Measurements from ENCODE around the gene AFF3. TPM values are rescaled to one million over a fixed set of nuclear protein-coding genes. Genes with fewer than 3 reads are reported as not detected.

The AFF3 gene
- total RNA-seq, 1 experiment from 2014 or later: not detected

GRCh38 chr2:100125626-100126025 lies 16.8 kb downstream of the AFF3 start:
- no TSS peak for BruUV-seq (replicated peaks)
- Histone ChIP-seq H3K27me3 (replicated peaks; ENCODE audit: insufficient read depth, low read depth, low read length, poor library complexity) (peaks cover 4% of the 10 kb centered on the region), H3K27ac (ENCODE audit: low read depth, low read length, poor library complexity, severe bottlenecking) (no peak overlapping the region), H3K9me3 (ENCODE audit: low read depth, low read length, poor library complexity, severe bottlenecking) (no peaks in the 10 kb centered on the region), H3K4me1 (ENCODE audit: insufficient read depth, low read length, poor library complexity, severe bottlenecking) (no peaks in the 10 kb centered on the region), H3K4me3 (ENCODE audit: low read depth, low read length, poor library complexity, severe bottlenecking) (no peak overlapping the region), H3K36me3 (ENCODE audit: insufficient read depth, low read length, poor library complexity, severe bottlenecking) (no peaks in the 10 kb centered on the region)
- DNase-seq (ENCODE audit: low spot score): no peak
- CTCF ChIA-PET: no interaction called here
- TF ChIP-seq CTCF (conservative IDR thresholded peaks at IDR 0.05; ENCODE audit: low read depth, low read length): no peak
- TF ChIP-seq EZH2 (IDR thresholded peaks at IDR 0.05; ENCODE audit: borderline replicate concordance, low read depth, low read length, poor library complexity, severe bottlenecking): no peak
- POLR2A ChIA-PET (ENCODE audit: low non-redundant PET): no interaction called here
- intact Hi-C loops (cut with micrococcal nuclease; ENCODE audit: unreplicated experiment): no loop called here

GRCh38 chr2:100124761-100125160 lies 17.6 kb downstream of the AFF3 start:
- Histone ChIP-seq H3K9me3 (ENCODE audit: low read depth, low read length, poor library complexity, severe bottlenecking) (no peaks in the 10 kb centered on the region), H3K27ac (ENCODE audit: low read depth, low read length, poor library complexity, severe bottlenecking) (no peak overlapping the region), H3K4me1 (ENCODE audit: insufficient read depth, low read length, poor library complexity, severe bottlenecking) (no peaks in the 10 kb centered on the region), H3K36me3 (ENCODE audit: insufficient read depth, low read length, poor library complexity, severe bottlenecking) (no peaks in the 10 kb centered on the region), H3K27me3 (replicated peaks; ENCODE audit: insufficient read depth, low read depth, low read length, poor library complexity) (peaks cover 2% of the 10 kb centered on the region), H3K4me3 (ENCODE audit: low read depth, low read length, poor library complexity, severe bottlenecking) (no peak overlapping the region)
- POLR2A ChIA-PET (ENCODE audit: low non-redundant PET): no interaction called here
- DNase-seq (ENCODE audit: low spot score): no peak
- intact Hi-C loops (cut with micrococcal nuclease; ENCODE audit: unreplicated experiment): no loop called here
- no TSS peak for BruUV-seq (replicated peaks)
- CTCF ChIA-PET: no interaction called here
- TF ChIP-seq CTCF (conservative IDR thresholded peaks at IDR 0.05; ENCODE audit: low read depth, low read length): no peak
- no peak for TF ChIP-seq EZH2 (IDR thresholded peaks at IDR 0.05; ENCODE audit: borderline replicate concordance, low read depth, low read length, poor library complexity, severe bottlenecking)

GRCh38 chr2:100121124-100121718 lies 21.2 kb downstream of the AFF3 start:
- ChIA-PET CTCF (no interaction called here), POLR2A (ENCODE audit: low non-redundant PET) (no interaction called here)
- no peaks in the 10 kb centered on the region for H3K4me1 ChIP-seq (ENCODE audit: insufficient read depth, low read length, poor library complexity, severe bottlenecking)
- no TSS peak for BruUV-seq (replicated peaks)
- DNase-seq (ENCODE audit: low spot score): no peak
- H3K27ac ChIP-seq (ENCODE audit: low read depth, low read length, poor library complexity, severe bottlenecking): no peak overlapping the region
- no peaks in the 10 kb centered on the region for H3K36me3 ChIP-seq (ENCODE audit: insufficient read depth, low read length, poor library complexity, severe bottlenecking)
- H3K4me3 ChIP-seq (ENCODE audit: low read depth, low read length, poor library complexity, severe bottlenecking): no peak overlapping the region
- intact Hi-C loops (cut with micrococcal nuclease; ENCODE audit: unreplicated experiment): no loop called here
- no peak for TF ChIP-seq CTCF (conservative IDR thresholded peaks at IDR 0.05; ENCODE audit: low read depth, low read length)
- TF ChIP-seq EZH2 (IDR thresholded peaks at IDR 0.05; ENCODE audit: borderline replicate concordance, low read depth, low read length, poor library complexity, severe bottlenecking): no peak
- H3K9me3 ChIP-seq (ENCODE audit: low read depth, low read length, poor library complexity, severe bottlenecking): no peaks in the 10 kb centered on the region
- H3K27me3 ChIP-seq (replicated peaks; ENCODE audit: insufficient read depth, low read depth, low read length, poor library complexity): no peaks in the 10 kb centered on the region

Measured in A673 (cell line).